A673 (cell line): ENCODE results near the gene INPP1. TPM values are rescaled to one million over a fixed set of nuclear protein-coding genes. Genes with fewer than 3 reads are reported as not detected.

Experiments used
- BruUV-seq: library from RNA; stranded (reverse); fragments of 400-500 nt; replicated peaks from 2 replicates; lab custom pipeline; 2021; lab: Mats Ljungman, UMichigan
- CTCF ChIA-PET: fragments of 300-600 bp; sonication (Branson Sonifier 250); formaldehyde crosslinking; loops from one replicate; lab custom pipeline; 2022; ENCODE audit warnings: antibody characterized with exemption; lab: Charles Lee
- POLR2A ChIA-PET: fragments of 300-600 bp; sonication (Branson Sonifier 250); formaldehyde crosslinking; loops from one replicate; lab custom pipeline; 2022; ENCODE audit warnings: antibody characterized with exemption; ENCODE audit not compliant: low non-redundant PET; lab: Charles Lee
- DNase-seq: peaks from one replicate; pipeline ENCODE4 v3.0.0-alpha.2; 2015; ENCODE audit warnings: low spot score
- H3K27ac ChIP-seq: fragments of 200-600 bp; sonication (generic); 2 replicates; pipeline ENCODE4 v1.5.1; 2016; ENCODE audit warnings: mixed run types, low read depth, mild to moderate bottlenecking, mixed read lengths, antibody characterized with exemption, low read length; ENCODE audit not compliant: poor library complexity, severe bottlenecking
- H3K27me3 ChIP-seq: fragments of 200-600 bp; sonication (generic); replicated peaks from 2 replicates; pipeline ENCODE4 v1.6.1; 2017; ENCODE audit warnings: mixed run types, low read depth, mild to moderate bottlenecking, mixed read lengths, antibody characterized with exemption, low read length; ENCODE audit not compliant: insufficient read depth, poor library complexity
- H3K36me3 ChIP-seq: fragments of 200-600 bp; sonication (generic); 2 replicates; pipeline ENCODE4 v1.6.1; 2016; ENCODE audit warnings: mixed run types, mild to moderate bottlenecking, mixed read lengths, antibody characterized with exemption, low read length; ENCODE audit not compliant: insufficient read depth, poor library complexity, severe bottlenecking
- H3K4me1 ChIP-seq: fragments of 200-600 bp; sonication (generic); 2 replicates; pipeline ENCODE4 v1.6.1; 2017; ENCODE audit warnings: mixed run types, mild to moderate bottlenecking, mixed read lengths, antibody characterized with exemption, low read length; ENCODE audit not compliant: insufficient read depth, poor library complexity, severe bottlenecking
- H3K4me3 ChIP-seq: fragments of 200-600 bp; sonication (generic); 2 replicates; pipeline ENCODE4 v1.5.1; 2016; ENCODE audit warnings: low read depth, mixed run types, mild to moderate bottlenecking, mixed read lengths, low read length; ENCODE audit not compliant: poor library complexity, severe bottlenecking
- H3K9me3 ChIP-seq: fragments of 200-600 bp; sonication (generic); 2 replicates; pipeline ENCODE4 v1.6.1; 2016; ENCODE audit warnings: mixed run types, low read depth, mild to moderate bottlenecking, mixed read lengths, antibody characterized with exemption, low read length; ENCODE audit not compliant: poor library complexity, severe bottlenecking
- CTCF ChIP-seq: fragments of 300-800, 200-600 bp; sonication (generic); conservative IDR thresholded peaks from 2 replicates; pipeline ENCODE4 v1.5.1; 2017; ENCODE audit warnings: low read depth, mild to moderate bottlenecking, antibody characterized with exemption, low read length, moderate library complexity, mixed read lengths
- EZH2 ChIP-seq: fragments of 200-600 bp; sonication (generic); IDR thresholded peaks from 2 replicates; pipeline ENCODE4 v1.6.1; 2017; ENCODE audit warnings: borderline replicate concordance, low read depth, mild to moderate bottlenecking, mixed read lengths, antibody characterized with exemption, low read length; ENCODE audit not compliant: poor library complexity, severe bottlenecking
- intact Hi-C: fragments of 100-400 bp; cut with micrococcal nuclease; formaldehyde crosslinking; loops from one replicate; pipeline ENCODE4 v1.10.0; 2022; ENCODE audit not compliant: unreplicated experiment
- total RNA-seq: library from RNA; stranded (reverse); gene quantifications from 2 replicates; pipeline ENCODE4 v1.2.3, GENCODE V29; 2021

The INPP1 gene
- total RNA-seq, 1 experiment from 2014 or later: 3.9 TPM

GRCh38 chr2:190420801-190421200 is 77.4 kb downstream of the INPP1 start:
- POLR2A ChIA-PET: no interaction called here
- Histone ChIP-seq H3K9me3 (no peaks in the 10 kb centered on the region), H3K4me1 (peaks cover 12% of the 10 kb centered on the region), H3K27me3 (no peaks in the 10 kb centered on the region), H3K4me3 (no peak overlapping the region), H3K27ac (no peak overlapping the region), H3K36me3 (no peaks in the 10 kb centered on the region)
- TF ChIP-seq CTCF (no peak), EZH2 (no peak)
- DNase-seq: no peak
- intact Hi-C loops: no loop called here
- no TSS peak for BruUV-seq
- CTCF ChIA-PET: no interaction called here

Other genes starting within 250 kb of the INPP1 start
- 43.3 and 45.7 TPM in 2 replicates for gene HIBCH, start 23.8 kb upstream of the INPP1 start, total RNA-seq
- gene MFSD6, start 64.8 kb downstream of the INPP1 start, total RNA-seq: 5.7 and 8.4 TPM in 2 replicates
- gene NEMP2, start 191.1 kb downstream of the INPP1 start, total RNA-seq: 12.6 and 13.9 TPM in 2 replicates